IMR-90 (cell line): ENCODE data around the gene NTM. TPM values are rescaled to one million over a fixed set of nuclear protein-coding genes. Genes with fewer than 3 reads are reported as not detected.

Experiments used
- ATAC-seq: fragments of 200-7000 bp; cut with Tn5 transposase; 2 replicates; pipeline ENCODE4 v1.9.1; 2020; ENCODE audit warnings: low read depth, mild to moderate bottlenecking, moderate library complexity
- BruUV-seq: library from RNA; stranded (reverse); fragments of 400-500 nt; replicated peaks from 2 replicates; lab custom pipeline; 2021; lab: Mats Ljungman, UMichigan
- CTCF ChIA-PET: fragments of 300-600 bp; formaldehyde crosslinking; extraction: SDS; loops from one replicate; lab custom pipeline; 2021; ENCODE audit warnings: antibody characterized with exemption; lab: Yijun Ruan, JAX
- POLR2A ChIA-PET: fragments of 300-600 bp; sonication (Branson Sonifier 250); formaldehyde crosslinking; loops from one replicate; lab custom pipeline; 2022; ENCODE audit warnings: antibody characterized with exemption; ENCODE audit not compliant: unreplicated experiment; lab: Charles Lee
- DNase-seq: peaks from one replicate; pipeline ENCODE4 v3.0.0; 2013
- H2AFZ ChIP-seq: replicated peaks from 2 replicates; pipeline ENCODE3; 2013; ENCODE audit warnings: low read length, mild to moderate bottlenecking; ENCODE audit not compliant: poor library complexity
- H2AK5ac ChIP-seq: 2 replicates; pipeline ENCODE4 v1.6.1; 2013; ENCODE audit warnings: low read depth, low read length, inconsistent platforms
- H2AK9ac ChIP-seq: replicated peaks from 2 replicates; pipeline ENCODE3; 2013; ENCODE audit warnings: mild to moderate bottlenecking, low read depth, low read length, moderate library complexity; ENCODE audit not compliant: poor library complexity
- H2BK120ac ChIP-seq: 2 replicates; pipeline ENCODE4 v1.6.1; 2013; ENCODE audit warnings: low read depth, low read length, inconsistent platforms
- H2BK15ac ChIP-seq: 3 replicates; pipeline ENCODE4 v1.6.1; 2013; ENCODE audit warnings: low read depth, low read length, inconsistent platforms
- H2BK20ac ChIP-seq: 2 replicates; pipeline ENCODE4 v1.6.1; 2013; ENCODE audit warnings: low read depth, mild to moderate bottlenecking, inconsistent platforms, low read length, moderate library complexity
- H2BK5ac ChIP-seq: 2 replicates; pipeline ENCODE4 v1.6.1; 2013; ENCODE audit warnings: mild to moderate bottlenecking, low read depth, low read length, inconsistent platforms; ENCODE audit not compliant: poor library complexity, severe bottlenecking
- H3K14ac ChIP-seq: replicated peaks from 2 replicates; pipeline ENCODE4 v1.6.1; 2013; ENCODE audit warnings: low read depth, low read length, inconsistent platforms
- H3K18ac ChIP-seq: 2 replicates; pipeline ENCODE4 v1.6.1; 2013; ENCODE audit warnings: low read depth, low read length, control low read depth
- H3K23ac ChIP-seq: 2 replicates; pipeline ENCODE4 v1.6.1; 2013; ENCODE audit warnings: low read depth, low read length, inconsistent platforms
- H3K27ac ChIP-seq: 2 replicates; pipeline ENCODE4 v1.5.1; 2013; ENCODE audit warnings: mild to moderate bottlenecking, control low read depth, low read length; ENCODE audit not compliant: insufficient read depth
- H3K27me3 ChIP-seq: 2 replicates; pipeline ENCODE4 v1.6.1; 2013; ENCODE audit warnings: low read length; ENCODE audit not compliant: control insufficient read depth, insufficient read depth
- H3K36me3 ChIP-seq: 2 replicates; pipeline ENCODE4 v1.6.1; 2013; ENCODE audit warnings: low read length, mixed read lengths; ENCODE audit not compliant: control insufficient read depth, insufficient read depth
- H3K4ac ChIP-seq: 2 replicates; pipeline ENCODE4 v1.6.1; 2013; ENCODE audit warnings: low read depth, low read length, inconsistent platforms
- H3K4me1 ChIP-seq: 2 replicates; pipeline ENCODE4 v1.6.1; 2013; ENCODE audit warnings: low read length, mixed read lengths; ENCODE audit not compliant: control insufficient read depth, insufficient read depth
- H3K4me2 ChIP-seq: 2 replicates; pipeline ENCODE4 v1.6.1; 2013; ENCODE audit warnings: low read depth, mild to moderate bottlenecking, control low read depth, low read length, moderate library complexity
- H3K4me3 ChIP-seq: 2 replicates; pipeline ENCODE4 v1.5.1; 2013; ENCODE audit warnings: low read depth, mild to moderate bottlenecking, control low read depth, low read length, moderate library complexity; ENCODE audit not compliant: insufficient read depth
- H3K56ac ChIP-seq: 2 replicates; pipeline ENCODE4 v1.6.1; 2013; ENCODE audit warnings: low read length, inconsistent platforms; ENCODE audit not compliant: insufficient read depth; ENCODE audit errors: extremely low read depth
- H3K79me1 ChIP-seq, 2 experiments: 2 replicates each; pipeline ENCODE4 v1.6.1; 2013; ENCODE audit warnings: low read length in 2 of 2, inconsistent platforms in 1 of 2, low read depth in 1 of 2
- H3K9ac ChIP-seq: 2 replicates; pipeline ENCODE4 v1.6.1; 2013; ENCODE audit warnings: low read depth, low read length, control low read depth
- H3K9me1 ChIP-seq: 2 replicates; pipeline ENCODE4 v1.6.1; 2013; ENCODE audit warnings: low read length, inconsistent platforms; ENCODE audit not compliant: insufficient read depth
- H3K9me3 ChIP-seq: 2 replicates; pipeline ENCODE4 v1.6.1; 2013; ENCODE audit warnings: low read length; ENCODE audit not compliant: control insufficient read depth, insufficient read depth
- H4K20me1 ChIP-seq: 2 replicates; pipeline ENCODE4 v1.6.1; 2013; ENCODE audit warnings: low read length, inconsistent platforms; ENCODE audit not compliant: insufficient read depth
- H4K5ac ChIP-seq: 2 replicates; pipeline ENCODE4 v1.6.1; 2013; ENCODE audit warnings: mild to moderate bottlenecking, low read depth, low read length, control low read depth
- H4K8ac ChIP-seq, 2 experiments: 2 replicates each; pipeline ENCODE4 v1.6.1; 2013; ENCODE audit warnings: low read depth in 2 of 2, low read length in 2 of 2, control low read depth in 1 of 2, inconsistent platforms in 1 of 2
- H4K91ac ChIP-seq: 2 replicates; pipeline ENCODE4 v1.6.1; 2013; ENCODE audit warnings: low read depth, low read length, inconsistent platforms; ENCODE audit not compliant: insufficient read depth
- BHLHE40 ChIP-seq: fragments of 150-350 bp; IDR thresholded peaks from 2 replicates; pipeline ENCODE4 v1.6.1; 2016; ENCODE audit warnings: mild to moderate bottlenecking, low read depth, low read length
- CHD1 ChIP-seq: IDR thresholded peaks from 2 replicates; pipeline ENCODE4 v1.6.1; 2012; ENCODE audit warnings: low read depth, low read length, improper control_type of control experiment
- ELK1 ChIP-seq: fragments of 150-350 bp; IDR thresholded peaks from 2 replicates; pipeline ENCODE4 v1.6.1; 2016; ENCODE audit warnings: low read depth, mild to moderate bottlenecking, low read length, moderate library complexity, borderline replicate concordance
- MXI1 ChIP-seq: IDR thresholded peaks from 2 replicates; pipeline ENCODE4 v1.6.1; 2012; ENCODE audit warnings: low read depth, mild to moderate bottlenecking, low read length, moderate library complexity, borderline replicate concordance
- RAD21 ChIP-seq: IDR thresholded peaks from 2 replicates; pipeline ENCODE4 v1.6.1; 2012; ENCODE audit warnings: low read length, improper control_type of control experiment
- RCOR1 ChIP-seq: IDR thresholded peaks from 2 replicates; pipeline ENCODE4 v1.6.1; 2012; ENCODE audit warnings: mild to moderate bottlenecking, low read length, improper control_type of control experiment; ENCODE audit not compliant: insufficient replicate concordance
- RFX5 ChIP-seq: IDR thresholded peaks from 2 replicates; pipeline ENCODE4 v1.8.0; 2012; ENCODE audit warnings: low read depth, mild to moderate bottlenecking, low read length, moderate library complexity
- SMC3 ChIP-seq: fragments of 150-350 bp; IDR thresholded peaks from 2 replicates; pipeline ENCODE4 v1.6.1; 2016; ENCODE audit warnings: low read depth, mild to moderate bottlenecking, antibody characterized with exemption, low read length, moderate library complexity
- WGBS, 2 experiments: methylation state at CpG; one replicate each; pipeline versions ENCODE4 v1.1.5 to v1.1.7; 2013; ENCODE audit warnings: missing lambda C conversion rate in 2 of 2; ENCODE audit not compliant: insufficient read length in 1 of 2; ENCODE audit errors: extremely low coverage in 2 of 2; 5-methylcytosine and 5-hydroxymethylcytosine counted together
- dilution Hi-C: fragments of 300-500 bp; cut with HindIII; formaldehyde crosslinking; loops from one replicate; pipeline ENCODE4 v1.14.3; 2018; ENCODE audit warnings: low sequenced_read_pairs; ENCODE audit not compliant: unreplicated experiment
- in situ Hi-C: fragments of 300-500 bp; cut with MboI; formaldehyde crosslinking; loops from 3 replicates; pipeline ENCODE4 v1.14.3; 2019; ENCODE audit warnings: low sequenced_read_pairs, inconsistent platforms, mixed read lengths
- intact Hi-C: fragments of 100-400 bp; cut with micrococcal nuclease; formaldehyde crosslinking; loops from 2 replicates; pipeline ENCODE4 v1.10.0; 2022
- polyA plus RNA-seq, 3 experiments: library from polyadenylated mRNA; depleted of rRNA; stranded (reverse); fragments of >200 nt; gene quantifications; 2 replicates each; pipeline ENCODE4 v1.2.3, GENCODE V29; 2012; ENCODE audit warnings: low replicate concordance in 1 of 3
- total RNA-seq: library from RNA; depleted of rRNA; stranded (reverse); fragments of >200 nt; gene quantifications from 2 replicates; pipeline ENCODE4 v1.2.3, GENCODE V29; 2012
- TF ChIP-seq, protein P1 (sequence below): conservative IDR thresholded peaks from 2 replicates; pipeline ENCODE4 v1.5.1; 2012; ENCODE audit warnings: mild to moderate bottlenecking, low read depth, low read length, improper control_type of control experiment

NTM gene
- total and polyA plus RNA-seq, 2 of the 4 experiments (the other 2 are of a cell fraction): 19.5 to 25.5 TPM

DNA sequence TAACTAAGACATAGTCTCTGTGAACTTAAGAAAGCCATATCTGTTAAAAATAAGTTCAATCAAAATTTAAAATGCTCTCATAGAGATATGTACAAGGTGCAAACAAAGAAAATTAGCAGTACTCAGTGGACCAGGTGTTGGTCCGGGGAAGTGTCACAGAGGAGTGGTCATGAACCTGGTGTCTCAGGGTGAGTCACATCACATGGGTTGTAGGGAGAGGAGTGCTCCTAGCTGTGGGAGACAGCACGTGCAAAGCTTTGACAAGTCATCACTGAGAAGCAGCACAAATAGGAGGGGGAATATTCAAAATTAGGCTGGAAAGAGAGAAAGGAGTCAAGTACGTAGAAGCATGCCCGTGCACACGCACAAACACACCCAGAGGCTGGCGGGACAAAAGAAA is 438.1 kb downstream of the NTM start:
- H3K56ac ChIP-seq: no peak overlapping the region
- H3K9me1 ChIP-seq: no peaks in the 10 kb centered on the region
- in situ Hi-C loops: no loop called here
- no peak overlapping the region for H2BK20ac ChIP-seq
- no peak overlapping the region for H4K5ac ChIP-seq
- no peaks in the 10 kb centered on the region for H3K4me1 ChIP-seq
- H3K4me3 ChIP-seq: no peak overlapping the region
- H3K18ac ChIP-seq: no peak overlapping the region
- WGBS, 2 experiments: 56% methylated on average over 3 of the region's 6 CpGs; no CpG with 5 or more reads in 1 of the 2 experiments
- no peak overlapping the region for H2AK9ac ChIP-seq
- ChIA-PET CTCF (interaction anchor here (1.2 kb wide), 1 partner anchor 93 kb away, joined by 3 read pairs; no protein-coding TSS in a partner anchor), POLR2A (no interaction called here)
- peaks cover 42% of the 10 kb centered on the region for H3K27me3 ChIP-seq
- H4K8ac ChIP-seq: no peak overlapping the region
- H2AK5ac ChIP-seq: no peak overlapping the region
- H3K23ac ChIP-seq: no peak overlapping the region
- intact Hi-C loops: no loop called here
- H2BK15ac ChIP-seq: no peak overlapping the region
- BruUV-seq: no TSS peak
- no peak for TF ChIP-seq ELK1
- no peak for TF ChIP-seq MXI1
- TF ChIP-seq RFX5: no peak
- no peak for TF ChIP-seq RAD21
- TF ChIP-seq CHD1: no peak
- TF ChIP-seq SMC3: no peak
- no peak for TF ChIP-seq RCOR1
- TF ChIP-seq, protein P1, sequence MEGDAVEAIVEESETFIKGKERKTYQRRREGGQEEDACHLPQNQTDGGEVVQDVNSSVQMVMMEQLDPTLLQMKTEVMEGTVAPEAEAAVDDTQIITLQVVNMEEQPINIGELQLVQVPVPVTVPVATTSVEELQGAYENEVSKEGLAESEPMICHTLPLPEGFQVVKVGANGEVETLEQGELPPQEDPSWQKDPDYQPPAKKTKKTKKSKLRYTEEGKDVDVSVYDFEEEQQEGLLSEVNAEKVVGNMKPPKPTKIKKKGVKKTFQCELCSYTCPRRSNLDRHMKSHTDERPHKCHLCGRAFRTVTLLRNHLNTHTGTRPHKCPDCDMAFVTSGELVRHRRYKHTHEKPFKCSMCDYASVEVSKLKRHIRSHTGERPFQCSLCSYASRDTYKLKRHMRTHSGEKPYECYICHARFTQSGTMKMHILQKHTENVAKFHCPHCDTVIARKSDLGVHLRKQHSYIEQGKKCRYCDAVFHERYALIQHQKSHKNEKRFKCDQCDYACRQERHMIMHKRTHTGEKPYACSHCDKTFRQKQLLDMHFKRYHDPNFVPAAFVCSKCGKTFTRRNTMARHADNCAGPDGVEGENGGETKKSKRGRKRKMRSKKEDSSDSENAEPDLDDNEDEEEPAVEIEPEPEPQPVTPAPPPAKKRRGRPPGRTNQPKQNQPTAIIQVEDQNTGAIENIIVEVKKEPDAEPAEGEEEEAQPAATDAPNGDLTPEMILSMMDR: no peak
- no peak for TF ChIP-seq BHLHE40
- H2BK5ac ChIP-seq: no peak overlapping the region
- H3K4me2 ChIP-seq: no peak overlapping the region
- no peak for ATAC-seq
- no peaks in the 10 kb centered on the region for H3K79me1 ChIP-seq
- no peaks in the 10 kb centered on the region for H3K9me3 ChIP-seq
- H3K9ac ChIP-seq: no peak overlapping the region
- H3K14ac ChIP-seq: no peak overlapping the region
- dilution Hi-C loops: no loop called here
- H4K91ac ChIP-seq: no peak overlapping the region
- no peak overlapping the region for H3K27ac ChIP-seq
- no peak overlapping the region for H2AFZ ChIP-seq
- no peak for DNase-seq
- H3K36me3 ChIP-seq: no peaks in the 10 kb centered on the region
- no peak overlapping the region for H2BK120ac ChIP-seq
- no peaks in the 10 kb centered on the region for H4K20me1 ChIP-seq
- no peak overlapping the region for H3K4ac ChIP-seq
